GM21723 (cell line): ENCODE results near the gene AHNAK.
A peak's percentile ranks its signal among the peaks of the same experiment; 100 is the strongest.
"Not testable (repeated sequence)": the region's sequence is repeated elsewhere in the genome, so short reads cannot be mapped to it uniquely, and the experiment has no call there.

Experiments used
- ATAC-seq: cut with Tn5 transposase; IDR thresholded peaks from one replicate; pipeline ENCODE4 v1.9.1; 2021; ENCODE audit warnings: mild to moderate bottlenecking, moderate library complexity; ENCODE audit not compliant: unreplicated experiment

AHNAK gene

GRCh38 chr11:62573592-62574362 lies 27.2 kb upstream of the AHNAK start, which contains the start of gene EEF1G:
EEF1G (minus strand) TSS chr11:62573891; CDS start chr11:62573842, 49 bp downstream.
- peak; percentile 84 for ATAC-seq

DNA sequence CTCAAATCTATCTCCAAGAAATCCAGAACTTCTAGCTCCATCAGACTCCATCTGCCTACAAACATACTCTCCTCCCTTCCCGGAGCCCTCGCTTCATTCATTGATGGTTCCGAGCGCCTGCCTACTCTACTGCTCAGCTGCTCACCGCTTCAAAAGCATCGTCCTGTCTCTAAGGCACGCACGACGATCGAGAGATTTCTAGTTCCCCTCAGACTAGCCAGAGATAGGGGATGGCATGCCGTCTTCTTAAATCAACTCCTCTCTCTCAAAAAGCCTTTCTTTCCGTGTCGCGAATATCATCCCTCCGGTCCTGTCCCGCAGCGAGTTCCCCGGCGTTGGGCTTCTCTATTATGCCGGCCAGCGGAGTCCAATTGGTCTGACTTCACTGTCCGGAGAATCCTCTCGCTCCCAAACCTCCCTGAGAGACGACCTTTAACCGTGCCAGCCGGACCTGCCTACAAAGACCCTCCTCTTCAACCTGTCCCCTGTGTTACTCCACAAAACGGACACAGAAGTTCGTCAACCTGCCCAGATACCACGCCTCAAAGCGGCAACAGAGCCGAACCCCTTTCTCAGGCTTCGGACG lies 26.5 kb upstream of the AHNAK start:
- no peak for ATAC-seq

GRCh38 chr11:62572431-62572830 lies 25.8 kb upstream of the AHNAK start:
- no peak for ATAC-seq

DNA sequence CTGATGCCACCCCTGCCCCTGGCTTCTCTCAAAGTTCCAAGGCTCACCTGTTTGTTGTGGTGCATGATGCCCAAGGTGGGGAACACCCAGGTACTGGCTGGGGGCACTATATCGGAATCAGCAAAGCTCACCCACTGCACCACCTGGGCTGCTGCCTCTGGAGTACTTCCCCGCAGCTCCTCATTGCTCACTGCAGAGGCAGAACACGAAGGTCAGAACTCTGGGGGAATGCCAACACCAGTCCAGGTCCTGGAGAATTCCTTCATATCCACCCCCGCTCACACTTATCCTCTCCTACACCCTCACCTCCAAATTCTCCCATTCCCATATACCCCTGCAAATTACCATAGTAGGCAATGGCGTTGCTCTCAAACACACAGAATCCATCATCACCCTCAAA lies 24.9 kb upstream of the AHNAK start:
- ATAC-seq: not testable (repeated sequence)

- not testable (repeated sequence) for ATAC-seq
Measured at GRCh38 chr11:62570903-62571302, 24.3 kb upstream of the AHNAK start.

- ATAC-seq: no peak
Measured at GRCh38 chr11:62569611-62570010, 23.0 kb upstream of the AHNAK start.

DNA sequence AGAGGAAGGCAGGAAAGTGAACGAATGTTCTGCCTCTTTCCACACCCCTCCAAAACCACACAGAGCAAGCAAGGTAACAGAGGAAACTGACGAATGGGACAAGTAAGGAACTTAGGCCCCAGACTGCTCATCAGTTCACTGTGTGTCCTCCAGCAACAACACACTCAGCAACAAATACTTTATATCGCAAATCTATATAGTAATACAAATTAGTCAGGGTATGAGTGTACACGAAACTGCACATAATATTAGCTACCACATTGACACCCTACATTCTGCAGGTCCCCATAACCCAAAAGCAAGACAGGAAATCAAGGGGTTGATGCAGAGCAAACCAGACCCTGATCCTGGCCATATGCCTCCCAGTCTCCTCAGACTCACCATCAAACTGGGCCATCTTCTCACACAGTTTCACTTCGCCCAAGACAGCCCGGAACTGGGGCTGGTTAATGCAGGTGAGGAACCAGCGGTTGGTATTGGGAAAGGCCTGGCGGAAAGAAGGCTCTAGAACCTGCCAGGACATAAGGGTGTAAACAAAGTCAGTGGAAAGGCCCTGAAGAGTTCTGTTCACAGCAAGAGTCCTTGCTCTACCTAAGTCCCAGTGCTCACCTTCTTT lies 20.5 kb upstream of the AHNAK start:
- ATAC-seq: no peak

DNA sequence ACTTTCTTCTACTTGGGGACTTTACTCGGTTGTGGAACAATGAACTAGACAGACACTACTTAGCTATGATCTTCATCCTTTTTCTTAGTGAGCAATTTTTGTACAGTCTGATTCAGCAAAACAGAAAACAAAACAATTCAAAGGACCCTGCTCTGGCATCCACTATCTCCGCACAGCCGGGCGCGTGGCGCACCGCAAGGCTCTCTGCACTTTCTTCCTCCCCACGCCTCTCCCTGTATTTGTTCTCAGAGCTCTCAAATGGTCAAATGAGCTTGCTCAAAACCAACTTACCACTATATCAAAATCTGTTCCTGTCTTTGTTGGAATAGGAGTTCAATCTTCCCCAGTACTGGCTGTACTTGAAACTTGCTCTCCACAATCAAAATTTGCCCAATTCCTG lies 19.6 kb upstream of the AHNAK start:
- no peak for ATAC-seq

DNA sequence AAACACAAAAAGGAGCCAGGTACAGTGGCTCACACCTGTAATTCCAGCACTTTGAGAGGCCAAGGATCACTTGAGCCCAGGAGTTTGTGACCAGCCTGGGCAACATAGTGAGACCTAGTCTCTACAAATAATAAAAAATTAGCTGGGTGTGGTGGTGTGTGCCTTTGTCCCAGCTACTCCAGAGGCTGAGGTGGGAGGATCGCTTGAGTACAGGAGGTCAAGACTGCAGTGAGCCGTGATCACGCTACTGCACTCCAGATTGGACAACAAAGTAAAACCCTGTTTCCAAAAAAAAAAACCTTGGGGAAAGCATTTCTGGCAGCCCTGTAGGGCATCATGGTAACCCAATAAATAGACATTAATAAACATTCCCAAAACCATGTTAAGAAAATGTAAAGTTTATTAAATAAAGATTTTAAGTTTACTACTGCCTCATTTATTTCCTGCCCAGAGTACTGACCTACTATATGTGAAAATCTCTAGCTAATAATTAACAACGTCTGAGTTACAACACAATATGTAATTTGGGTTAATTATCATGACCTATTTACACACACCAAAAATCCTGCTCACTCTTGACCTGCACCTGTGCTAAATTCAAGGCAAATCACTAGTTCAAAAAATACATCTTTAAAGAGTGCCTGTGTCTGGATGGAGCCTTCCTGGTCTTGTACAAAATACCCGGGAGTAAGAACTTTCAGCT lies 18.6 kb upstream of the AHNAK start:
- no peak for ATAC-seq

DNA sequence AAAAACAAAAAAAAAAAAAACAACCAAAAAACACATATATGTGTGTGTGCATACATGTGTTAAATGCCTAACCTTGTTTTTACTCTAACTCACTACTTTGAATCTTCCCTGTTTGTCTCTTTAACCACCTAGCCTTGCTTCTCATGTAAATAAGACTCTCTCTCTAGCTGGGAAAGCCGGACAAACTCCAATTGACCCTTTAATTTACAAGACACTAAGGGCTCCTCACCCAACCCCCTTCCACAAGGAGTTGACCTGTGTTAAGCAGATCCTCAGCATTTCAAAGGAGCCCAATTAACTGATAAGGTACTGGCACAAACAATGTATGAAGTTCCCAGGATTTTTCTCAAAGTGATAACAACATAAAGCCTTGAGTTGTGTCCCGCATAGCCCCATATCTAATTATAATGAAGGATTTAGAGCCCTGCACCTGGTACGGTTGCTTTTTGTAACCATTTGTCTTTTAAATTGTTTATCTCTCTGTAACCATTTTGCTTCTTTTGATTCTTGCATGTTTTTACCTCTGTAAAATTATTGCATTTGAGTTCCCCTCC lies 15.1 kb upstream of the AHNAK start:
- ATAC-seq: not testable (repeated sequence)

DNA sequence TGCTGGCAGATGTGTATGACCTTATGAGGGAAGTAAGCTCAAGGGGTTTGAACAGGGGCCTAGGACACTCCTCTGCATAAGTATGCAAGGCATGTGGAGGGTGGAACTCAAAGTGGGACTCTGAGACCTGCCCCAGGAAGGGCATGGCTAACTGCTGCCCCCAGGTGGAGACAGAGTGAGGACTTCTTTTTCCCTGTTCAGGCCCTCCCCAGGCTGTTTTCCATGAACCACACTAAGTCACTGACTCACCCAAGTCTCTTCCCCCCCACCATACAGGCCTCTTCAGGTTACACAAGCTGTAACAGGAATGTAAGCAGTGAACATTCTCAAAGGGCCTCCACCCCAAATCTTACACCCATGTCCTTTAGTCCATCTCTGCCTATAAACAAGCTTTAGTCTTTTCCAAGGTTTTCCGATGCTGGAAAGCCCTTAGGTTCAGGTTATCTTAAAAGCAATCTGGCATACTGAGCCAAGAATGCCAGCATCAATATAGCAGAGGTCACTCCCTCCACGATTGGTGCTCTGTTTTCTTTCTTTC lies 14.0 kb upstream of the AHNAK start:
- no peak for ATAC-seq

GRCh38 chr11:62559626-62560025 lies 13.0 kb upstream of the AHNAK start:
- not testable (repeated sequence) for ATAC-seq

DNA sequence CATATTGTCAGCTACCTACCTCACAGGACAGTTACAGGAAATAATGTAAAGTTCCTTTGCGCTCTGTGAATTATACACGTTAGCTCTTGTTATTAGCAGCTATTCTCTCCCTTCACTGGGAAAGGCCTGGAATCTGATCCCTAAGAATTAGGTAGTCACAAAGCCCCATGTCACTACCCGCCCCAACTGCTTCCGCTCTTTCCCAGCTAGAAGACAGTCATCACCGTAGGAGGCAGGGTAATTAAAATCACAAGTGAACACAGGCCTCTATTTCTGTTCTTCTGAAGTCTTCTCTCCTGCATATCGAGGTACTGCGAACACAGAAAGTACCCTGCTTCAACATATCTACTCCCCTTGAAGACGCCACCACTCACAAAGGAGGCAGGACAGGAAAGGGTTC lies 12.6 kb upstream of the AHNAK start:
- ATAC-seq: no peak

GRCh38 chr11:62558669-62559068 lies 12.1 kb upstream of the AHNAK start:
- ATAC-seq: no peak

DNA sequence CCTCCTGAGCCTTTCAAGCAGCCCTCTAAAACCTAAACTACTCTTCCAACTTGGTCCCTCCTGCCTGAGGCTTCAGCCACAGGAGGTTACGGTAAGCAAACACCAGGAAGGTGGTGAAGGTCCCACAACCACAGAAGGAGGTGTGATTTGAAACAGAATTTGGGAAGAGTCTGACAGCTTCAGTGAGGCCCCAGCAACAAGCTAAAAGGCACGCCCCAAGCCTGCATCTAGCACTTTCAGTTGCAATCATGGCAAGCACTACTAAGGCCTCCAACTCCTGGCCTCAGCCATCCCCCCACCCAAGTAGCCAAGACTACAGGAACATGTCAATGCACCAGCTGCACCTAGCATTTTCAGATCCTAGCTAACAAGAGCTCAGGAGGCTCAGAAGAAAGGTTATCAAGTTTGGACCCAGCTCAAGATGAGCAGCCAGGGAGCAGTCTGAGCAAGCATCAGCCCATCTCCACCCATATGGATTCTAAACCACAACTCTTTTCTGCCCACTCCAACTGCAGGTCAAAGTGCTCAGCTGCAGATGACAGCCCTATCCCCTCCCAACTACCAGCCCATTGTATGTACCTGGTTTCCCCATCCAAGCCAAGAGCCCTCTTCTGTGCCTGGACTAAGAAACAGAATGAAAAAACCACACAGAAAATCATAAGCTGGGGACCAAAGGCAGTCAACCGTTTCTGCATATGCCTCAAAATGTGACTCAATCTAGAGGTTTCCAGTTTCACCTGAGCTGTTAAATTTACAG lies 10.4 kb upstream of the AHNAK start:
- ATAC-seq: peak; percentile 30

GRCh38 chr11:62556108-62556874 lies 9.7 kb upstream of the AHNAK start:
- peak; percentile 44 for ATAC-seq

DNA sequence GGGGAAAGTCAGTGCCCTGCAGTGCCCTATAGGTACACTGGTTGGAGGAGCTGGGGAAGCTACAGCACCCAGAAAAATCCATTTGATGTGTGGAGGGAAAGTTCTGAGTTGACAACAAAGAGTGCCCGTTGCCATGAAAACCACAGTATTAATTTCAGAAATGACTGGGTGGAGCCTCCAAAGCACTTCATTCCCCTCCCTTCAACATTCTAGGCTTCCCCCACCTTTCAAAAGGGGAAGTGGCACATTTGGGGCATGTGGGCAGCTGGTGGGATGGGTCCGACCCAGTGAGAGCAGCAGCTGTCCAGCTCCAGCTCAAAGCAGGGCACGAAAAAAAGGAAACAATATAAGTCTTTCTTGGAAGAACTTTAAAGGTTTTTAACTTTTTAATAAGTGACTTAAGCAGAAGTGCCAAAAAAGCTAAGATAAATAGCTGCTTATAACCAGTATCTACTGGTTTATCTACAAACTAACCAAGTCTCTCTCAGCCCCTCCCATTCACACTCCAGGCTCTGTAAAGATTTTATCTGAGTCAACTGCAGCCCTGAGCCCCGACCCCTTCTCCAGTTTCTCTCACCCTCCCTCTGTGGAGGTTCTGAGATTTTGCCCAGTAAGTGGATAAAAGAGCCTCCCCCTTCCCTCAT lies 9.0 kb upstream of the AHNAK start:
- ATAC-seq: peak; percentile 33

DNA sequence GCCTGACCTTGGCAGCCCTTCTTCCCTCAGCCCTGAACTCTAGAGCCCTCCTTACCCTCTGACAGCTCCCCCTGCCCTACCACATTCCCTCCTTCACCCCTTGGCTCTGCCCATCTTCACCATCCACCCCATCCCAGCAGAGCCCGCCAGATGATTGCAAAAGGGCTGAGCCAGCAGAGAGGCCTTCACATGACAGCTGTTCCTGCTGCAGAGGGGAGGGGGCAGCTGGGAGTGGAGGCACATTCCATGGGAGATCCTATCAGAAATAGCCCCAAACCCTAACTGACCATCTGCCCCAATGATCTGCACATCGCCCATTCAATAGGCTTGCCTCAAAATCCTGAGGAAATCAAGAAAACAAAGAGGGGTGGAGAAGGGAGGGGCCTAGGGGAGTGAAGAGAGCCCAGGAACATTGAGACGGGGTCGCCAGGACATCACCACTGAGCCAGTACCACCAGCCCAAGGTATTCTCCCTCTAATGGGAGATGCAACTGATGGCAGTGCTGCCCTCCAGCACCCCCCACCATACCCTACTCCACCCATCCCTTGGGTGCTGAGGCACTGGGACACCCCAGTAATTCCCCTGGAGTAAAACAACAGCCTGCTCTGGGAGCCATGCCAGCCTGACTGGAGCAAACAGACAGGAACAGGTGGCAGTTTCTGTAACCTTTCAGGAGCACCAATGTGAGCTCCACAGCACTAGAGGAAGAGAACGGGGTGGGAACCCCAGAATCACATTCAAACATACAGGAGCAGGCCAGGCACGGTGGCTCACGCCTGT lies 8.0 kb upstream of the AHNAK start:
- no peak for ATAC-seq
